Mesendoderm (in vitro differentiated cells): ENCODE measurements around the gene GALNT12.

Experiments
- DNase-seq: peaks from one replicate; pipeline ENCODE4 v3.0.0; 2013
- H2AK5ac ChIP-seq: 2 replicates; pipeline ENCODE4 v1.6.1; 2013; ENCODE audit warnings: low read length, inconsistent platforms
- H2BK120ac ChIP-seq: 2 replicates; pipeline ENCODE4 v1.6.1; 2013; ENCODE audit warnings: low read depth, mild to moderate bottlenecking, low read length, moderate library complexity, mixed read lengths
- H2BK15ac ChIP-seq: replicated peaks from 2 replicates; pipeline ENCODE4 v1.6.1; 2013; ENCODE audit warnings: low read depth, mild to moderate bottlenecking, moderate library complexity
- H2BK5ac ChIP-seq: 2 replicates; pipeline ENCODE4 v1.6.1; 2013; ENCODE audit warnings: low read length, inconsistent platforms
- H3K18ac ChIP-seq: 2 replicates; pipeline ENCODE4 v1.6.1; 2013; ENCODE audit warnings: mild to moderate bottlenecking, low read length, mixed read lengths
- H3K23ac ChIP-seq: one replicate; pipeline ENCODE4 v1.6.1; 2013; ENCODE audit warnings: low read length
- H3K27ac ChIP-seq: 2 replicates; pipeline ENCODE4 v1.5.1; 2013; ENCODE audit warnings: low read depth, mild to moderate bottlenecking, inconsistent platforms, low read length, moderate library complexity
- H3K27me3 ChIP-seq: 2 replicates; pipeline ENCODE4 v1.6.1; 2013; ENCODE audit warnings: low read length, control low read depth, mild to moderate bottlenecking, inconsistent platforms; ENCODE audit not compliant: insufficient read depth, poor library complexity
- H3K36me3 ChIP-seq: 2 replicates; pipeline ENCODE4 v1.6.1; 2013; ENCODE audit warnings: low read length, inconsistent platforms; ENCODE audit not compliant: control insufficient read depth, insufficient read depth
- H3K4ac ChIP-seq: one replicate; pipeline ENCODE4 v1.6.1; 2013; ENCODE audit warnings: low read depth, mild to moderate bottlenecking, low read length, moderate library complexity
- H3K4me1 ChIP-seq: 2 replicates; pipeline ENCODE4 v1.6.1; 2013; ENCODE audit warnings: low read depth, low read length, inconsistent platforms; ENCODE audit not compliant: control insufficient read depth
- H3K4me2 ChIP-seq: 2 replicates; pipeline ENCODE4 v1.6.1; 2013; ENCODE audit warnings: low read length
- H3K4me3 ChIP-seq: 2 replicates; pipeline ENCODE4 v1.5.1; 2013; ENCODE audit warnings: mild to moderate bottlenecking, low read length
- H3K56ac ChIP-seq: one replicate; pipeline ENCODE4 v1.6.1; 2013; ENCODE audit warnings: low read length
- H3K79me1 ChIP-seq: 2 replicates; pipeline ENCODE4 v1.6.1; 2013; ENCODE audit warnings: low read length, inconsistent platforms
- H3K79me2 ChIP-seq: 2 replicates; pipeline ENCODE4 v1.6.1; 2013; ENCODE audit warnings: mild to moderate bottlenecking, low read length; ENCODE audit not compliant: control insufficient read depth, insufficient read depth
- H3K9ac ChIP-seq: 2 replicates; pipeline ENCODE4 v1.6.1; 2013; ENCODE audit warnings: low read length, inconsistent platforms
- H4K5ac ChIP-seq: one replicate; pipeline ENCODE4 v1.6.1; 2013; ENCODE audit warnings: low read length
- H4K8ac ChIP-seq: one replicate; pipeline ENCODE4 v1.6.1; 2013; ENCODE audit warnings: low read depth, mild to moderate bottlenecking, control low read depth, low read length, moderate library complexity
- WGBS: extraction: QIAGEN DNeasy Blood & Tissue Kit; methylation state at CpG from one replicate; pipeline ENCODE4 v1.1.7; 2013; ENCODE audit warnings: low lambda C conversion rate, missing lambda C conversion rate; ENCODE audit not compliant: insufficient coverage; ENCODE audit errors: extremely low coverage; 5-methylcytosine and 5-hydroxymethylcytosine counted together

The GALNT12 gene

GRCh38 chr9:98825414-98825813 lies 17.9 kb downstream of the GALNT12 start:
- Histone ChIP-seq H3K27me3 (no peaks in the 10 kb centered on the region), H3K23ac (no peak overlapping the region), H2BK15ac (no peak overlapping the region), H2BK5ac (no peak overlapping the region), H3K79me2 (no peaks in the 10 kb centered on the region), H3K27ac (no peak overlapping the region), H4K5ac (no peak overlapping the region), H4K8ac (no peak overlapping the region), H3K4ac (no peak overlapping the region), H2BK120ac (no peak overlapping the region), H3K9ac (no peak overlapping the region), H3K4me3 (no peak overlapping the region), H3K4me1 (no peaks in the 10 kb centered on the region), H3K18ac (no peak overlapping the region), H3K36me3 (no peaks in the 10 kb centered on the region), H2AK5ac (no peak overlapping the region), H3K56ac (no peak overlapping the region), H3K79me1 (no peaks in the 10 kb centered on the region), H3K4me2 (no peak overlapping the region)
- DNase-seq = no peak
- no CpG with 5 or more reads among the region's 3 CpGs for WGBS

- no peak overlapping the region for H3K9ac ChIP-seq
- no CpG with 5 or more reads among the region's 20 CpGs for WGBS
- no peak overlapping the region for H2BK120ac ChIP-seq
- no peak overlapping the region for H2AK5ac ChIP-seq
- H3K23ac ChIP-seq = no peak overlapping the region
- H3K36me3 ChIP-seq = no peaks in the 10 kb centered on the region
- H3K56ac ChIP-seq = no peak overlapping the region
- H2BK15ac ChIP-seq = no peak overlapping the region
- H3K4me1 ChIP-seq = no peaks in the 10 kb centered on the region
- DNase-seq = no peak
- no peaks in the 10 kb centered on the region for H3K79me2 ChIP-seq
- H3K18ac ChIP-seq = no peak overlapping the region
- H2BK5ac ChIP-seq = no peak overlapping the region
- no peaks in the 10 kb centered on the region for H3K27me3 ChIP-seq
- no peak overlapping the region for H3K27ac ChIP-seq
- no peaks in the 10 kb centered on the region for H3K79me1 ChIP-seq
- no peak overlapping the region for H4K8ac ChIP-seq
- no peak overlapping the region for H3K4me3 ChIP-seq
- H3K4ac ChIP-seq = no peak overlapping the region
- no peak overlapping the region for H4K5ac ChIP-seq
- H3K4me2 ChIP-seq = no peak overlapping the region
Observed at GRCh38 chr9:98826716-98827115, 19.2 kb downstream of the GALNT12 start.

- H3K36me3 ChIP-seq = no peaks in the 10 kb centered on the region
- DNase-seq = no peak
- H2AK5ac ChIP-seq = no peak overlapping the region
- no peak overlapping the region for H3K9ac ChIP-seq
- H3K79me1 ChIP-seq = no peaks in the 10 kb centered on the region
- H2BK120ac ChIP-seq = no peak overlapping the region
- no peak overlapping the region for H2BK15ac ChIP-seq
- H3K4ac ChIP-seq = no peak overlapping the region
- no peak overlapping the region for H3K4me2 ChIP-seq
- H3K4me3 ChIP-seq = no peak overlapping the region
- H4K8ac ChIP-seq = no peak overlapping the region
- no peak overlapping the region for H3K18ac ChIP-seq
- no peak overlapping the region for H3K27ac ChIP-seq
- no peaks in the 10 kb centered on the region for H3K27me3 ChIP-seq
- no peak overlapping the region for H3K56ac ChIP-seq
- no peak overlapping the region for H3K23ac ChIP-seq
- no CpG with 5 or more reads among the region's 5 CpGs for WGBS
- no peaks in the 10 kb centered on the region for H3K79me2 ChIP-seq
- no peaks in the 10 kb centered on the region for H3K4me1 ChIP-seq
- no peak overlapping the region for H2BK5ac ChIP-seq
- no peak overlapping the region for H4K5ac ChIP-seq
Observed at GRCh38 chr9:98829766-98830165, 22.3 kb downstream of the GALNT12 start.

GRCh38 chr9:98830554-98830953 lies 23.1 kb downstream of the GALNT12 start:
- no peaks in the 10 kb centered on the region for H3K79me2 ChIP-seq
- WGBS = no CpG with 5 or more reads among the region's 5 CpGs

GRCh38 chr9:98831696-98832095 lies 24.2 kb downstream of the GALNT12 start:
- Histone ChIP-seq H2BK120ac (no peak overlapping the region), H3K4me1 (no peaks in the 10 kb centered on the region), H3K79me2 (no peaks in the 10 kb centered on the region), H3K36me3 (no peaks in the 10 kb centered on the region), H2AK5ac (no peak overlapping the region), H3K4me3 (no peak overlapping the region), H3K4ac (no peak overlapping the region), H3K23ac (no peak overlapping the region), H4K8ac (no peak overlapping the region), H3K79me1 (no peaks in the 10 kb centered on the region), H3K27ac (no peak overlapping the region), H3K18ac (no peak overlapping the region), H3K27me3 (no peaks in the 10 kb centered on the region), H2BK15ac (no peak overlapping the region), H2BK5ac (no peak overlapping the region), H3K56ac (no peak overlapping the region), H4K5ac (no peak overlapping the region), H3K4me2 (no peak overlapping the region), H3K9ac (no peak overlapping the region)
- WGBS = no CpG with 5 or more reads among the region's 16 CpGs
- DNase-seq = no peak

More at GRCh38 chr9:98830554-98830953, 23.1 kb downstream of the GALNT12 start:
- H3K4me3 ChIP-seq = no peak overlapping the region
- no peak overlapping the region for H3K23ac ChIP-seq
- no peak overlapping the region for H3K27ac ChIP-seq
- H2BK120ac ChIP-seq = no peak overlapping the region
- H3K27me3 ChIP-seq = no peaks in the 10 kb centered on the region
- no peaks in the 10 kb centered on the region for H3K36me3 ChIP-seq
- H3K56ac ChIP-seq = no peak overlapping the region
- H2BK5ac ChIP-seq = no peak overlapping the region
- H2BK15ac ChIP-seq = no peak overlapping the region
- no peak overlapping the region for H3K18ac ChIP-seq
- no peak overlapping the region for H4K8ac ChIP-seq
- no peaks in the 10 kb centered on the region for H3K4me1 ChIP-seq
- DNase-seq = no peak
- H2AK5ac ChIP-seq = no peak overlapping the region
- H3K4ac ChIP-seq = no peak overlapping the region
- no peak overlapping the region for H4K5ac ChIP-seq
- H3K9ac ChIP-seq = no peak overlapping the region
- H3K4me2 ChIP-seq = no peak overlapping the region
- H3K79me1 ChIP-seq = no peaks in the 10 kb centered on the region

GRCh38 chr9:98832768-98833089 lies 25.3 kb downstream of the GALNT12 start:
- Histone ChIP-seq H3K4ac (no peak overlapping the region), H3K79me1 (no peaks in the 10 kb centered on the region), H3K9ac (no peak overlapping the region), H2BK5ac (no peak overlapping the region), H3K27me3 (no peaks in the 10 kb centered on the region), H3K23ac (no peak overlapping the region), H2BK120ac (no peak overlapping the region), H4K8ac (no peak overlapping the region), H3K36me3 (no peaks in the 10 kb centered on the region), H3K4me2 (no peak overlapping the region), H3K18ac (no peak overlapping the region), H3K27ac (no peak overlapping the region), H3K79me2 (no peaks in the 10 kb centered on the region), H4K5ac (no peak overlapping the region), H3K4me3 (no peak overlapping the region), H2AK5ac (no peak overlapping the region), H3K56ac (no peak overlapping the region), H3K4me1 (no peaks in the 10 kb centered on the region), H2BK15ac (no peak overlapping the region)
- no peak for DNase-seq
- no CpG with 5 or more reads among the region's 1 CpG for WGBS
